DND-41 (cell line): ENCODE data around the gene ATP2B3.

Experiments used
- EZH2 ChIP-seq: IDR thresholded peaks from 3 replicates; pipeline ENCODE4 v1.6.1; 2012; ENCODE audit warnings: borderline replicate concordance, low read depth, mild to moderate bottlenecking, moderate library complexity, low read length, inconsistent platforms; ENCODE audit not compliant: severe bottlenecking
- TF ChIP-seq, protein P1 (sequence below): IDR thresholded peaks from 2 replicates; pipeline ENCODE4 v1.5.1; 2012; ENCODE audit warnings: borderline replicate concordance, low read length, moderate library complexity, mild to moderate bottlenecking; ENCODE audit not compliant: poor library complexity, severe bottlenecking; ENCODE audit errors: extremely low read depth

DNA sequence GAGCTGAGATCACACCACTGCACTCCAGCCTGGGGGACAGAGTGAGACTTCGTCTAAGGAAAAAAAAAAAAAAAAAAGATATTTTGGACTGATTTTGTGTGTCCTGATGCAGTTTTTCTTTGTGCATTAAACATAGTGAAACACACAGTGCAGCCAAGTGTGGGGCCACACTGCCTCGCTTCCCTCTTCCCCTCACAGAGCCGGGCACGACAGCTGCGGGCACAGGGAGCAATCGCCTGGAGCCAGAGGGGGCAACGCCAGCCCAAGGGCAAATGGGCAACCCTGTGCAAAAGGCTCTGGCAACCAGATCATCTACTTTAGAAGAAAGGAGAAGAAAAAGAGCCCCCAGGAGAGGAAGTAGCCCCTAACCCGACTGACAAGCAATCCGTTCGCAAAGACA, 95.0 kb downstream of the ATP2B3 start:
- TF ChIP-seq, protein P1, sequence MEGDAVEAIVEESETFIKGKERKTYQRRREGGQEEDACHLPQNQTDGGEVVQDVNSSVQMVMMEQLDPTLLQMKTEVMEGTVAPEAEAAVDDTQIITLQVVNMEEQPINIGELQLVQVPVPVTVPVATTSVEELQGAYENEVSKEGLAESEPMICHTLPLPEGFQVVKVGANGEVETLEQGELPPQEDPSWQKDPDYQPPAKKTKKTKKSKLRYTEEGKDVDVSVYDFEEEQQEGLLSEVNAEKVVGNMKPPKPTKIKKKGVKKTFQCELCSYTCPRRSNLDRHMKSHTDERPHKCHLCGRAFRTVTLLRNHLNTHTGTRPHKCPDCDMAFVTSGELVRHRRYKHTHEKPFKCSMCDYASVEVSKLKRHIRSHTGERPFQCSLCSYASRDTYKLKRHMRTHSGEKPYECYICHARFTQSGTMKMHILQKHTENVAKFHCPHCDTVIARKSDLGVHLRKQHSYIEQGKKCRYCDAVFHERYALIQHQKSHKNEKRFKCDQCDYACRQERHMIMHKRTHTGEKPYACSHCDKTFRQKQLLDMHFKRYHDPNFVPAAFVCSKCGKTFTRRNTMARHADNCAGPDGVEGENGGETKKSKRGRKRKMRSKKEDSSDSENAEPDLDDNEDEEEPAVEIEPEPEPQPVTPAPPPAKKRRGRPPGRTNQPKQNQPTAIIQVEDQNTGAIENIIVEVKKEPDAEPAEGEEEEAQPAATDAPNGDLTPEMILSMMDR = no peak
- no peak for TF ChIP-seq EZH2
